CD4-positive, alpha-beta T cell treated with Interleukin-1 beta for 1 hour (primary cell): Measurements from ENCODE around the gene TMEM156.

Source experiments
- DNase-seq, 2 donors: peaks; one replicate each; pipeline ENCODE4 v3.0.0-alpha.2; 2020 to 2022

The TMEM156 gene

GRCh38 chr4:39032218-39033085, at the start of gene TMEM156:
TMEM156 (minus strand) TSS chr4:39032409; CDS start chr4:39032313, 96 bp downstream.
- peak in 1 of 2 donors; percentile 77 for DNase-seq

GRCh38 chr4:39078829-39079228, 46.6 kb upstream of the TMEM156 start:
- DNase-seq: no peak

GRCh38 chr4:39068907-39069306, 36.7 kb upstream of the TMEM156 start:
- DNase-seq: no peak

- no peak for DNase-seq
These were observed 35.2 kb upstream of the TMEM156 start for GRCh38 chr4:39067451-39067850.

- no peak for DNase-seq
These were observed 34.8 kb upstream of the TMEM156 start for GRCh38 chr4:39067031-39067430.

- no peak for DNase-seq
These were observed 34.2 kb upstream of the TMEM156 start for GRCh38 chr4:39066371-39066770.

- DNase-seq: no peak
These were observed 31.2 kb upstream of the TMEM156 start for GRCh38 chr4:39063430-39063829.

- DNase-seq: no peak
These were observed 30.5 kb upstream of the TMEM156 start for GRCh38 chr4:39062770-39063097.

- no peak for DNase-seq
These were observed 30.0 kb upstream of the TMEM156 start, which contains the start of gene KLHL5 for GRCh38 chr4:39062094-39062769. KLHL5 (plus strand) TSS chr4:39062232; CDS start chr4:39062653, 421 bp downstream.

GRCh38 chr4:39061457-39061856, 29.2 kb upstream of the TMEM156 start:
- DNase-seq: no peak

GRCh38 chr4:39056023-39056422, 23.8 kb upstream of the TMEM156 start:
- no peak for DNase-seq

GRCh38 chr4:39054497-39054896, 22.3 kb upstream of the TMEM156 start:
- no peak for DNase-seq

- DNase-seq: no peak
These were observed 21.8 kb upstream of the TMEM156 start for GRCh38 chr4:39053983-39054382.

GRCh38 chr4:39051492-39051891, 19.3 kb upstream of the TMEM156 start:
- DNase-seq: no peak

- no peak for DNase-seq
These were observed 18.4 kb upstream of the TMEM156 start for GRCh38 chr4:39050590-39050989.

GRCh38 chr4:39048311-39048710, 16.1 kb upstream of the TMEM156 start:
- DNase-seq: no peak

- no peak for DNase-seq
These were observed 15.5 kb upstream of the TMEM156 start for GRCh38 chr4:39047681-39048080.

- peak in 1 of 2 donors; percentile 47 for DNase-seq
These were observed 14.0 kb upstream of the TMEM156 start for GRCh38 chr4:39046249-39046648.

- DNase-seq: peak in 1 of 2 donors; percentile 46
These were observed 13.6 kb upstream of the TMEM156 start for GRCh38 chr4:39045827-39046221.

- DNase-seq: peak; percentile 57 to 65
These were observed 13.0 kb upstream of the TMEM156 start for GRCh38 chr4:39044956-39045826.

GRCh38 chr4:39044364-39044955, 12.3 kb upstream of the TMEM156 start:
- DNase-seq: peak; percentile 98

- peak; percentile 33 to 34 for DNase-seq
These were observed 11.7 kb upstream of the TMEM156 start for GRCh38 chr4:39043861-39044363.
